Measurements from ENCODE around the gene EXOC3L4.

DNA sequence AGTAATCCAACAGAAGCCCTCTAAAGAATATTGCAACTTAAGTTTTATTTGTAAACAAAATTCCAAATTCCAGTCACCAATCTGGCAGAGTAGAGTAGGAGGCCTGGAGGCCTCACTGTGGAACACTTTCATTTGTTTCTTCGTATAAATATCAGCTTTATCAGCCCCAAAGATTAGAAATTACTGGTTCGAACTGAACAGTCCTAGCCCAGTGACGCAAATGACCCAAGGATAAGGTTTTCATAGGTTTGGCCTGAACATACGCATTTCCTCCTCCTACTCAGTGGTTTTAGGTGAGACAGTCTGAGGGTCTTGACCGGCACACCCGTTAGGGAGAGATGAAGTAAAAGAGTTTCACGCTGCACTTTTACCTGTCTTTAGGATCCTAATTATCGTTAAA is 38.8 kb upstream of the EXOC3L4 start:
- TF ChIP-seq SRF (IDR thresholded peaks at IDR 0.05; ENCODE audit: low read depth, low read length) (no peak), SP2 (IDR thresholded peaks at IDR 0.05; ENCODE audit: low read length) (no peak), POLR2A (IDR thresholded peaks at IDR 0.05; ENCODE audit: control extremely low read depth in 1 of 2, low read depth in 2 of 2, low read length in 2 of 2) (no peak), POLR2AphosphoS5 (IDR thresholded peaks at IDR 0.05; ENCODE audit: low read depth, low read length) (no peak), ATF2 (IDR thresholded peaks at IDR 0.05; ENCODE audit: low read length) (no peak), EP300 (IDR thresholded peaks at IDR 0.05; ENCODE audit: borderline replicate concordance in 1 of 2, low read depth in 2 of 2, low read length in 2 of 2) (no peak), YY1 (IDR thresholded peaks at IDR 0.05; ENCODE audit: low read depth, low read length) (no peak), CBX5 (IDR thresholded peaks at IDR 0.05; ENCODE audit: low read depth, low read length) (no peak), RFX5 (IDR thresholded peaks at IDR 0.05; ENCODE audit: borderline replicate concordance, low read depth, low read length) (no peak), NRF1 (IDR thresholded peaks at IDR 0.05; ENCODE audit: low read depth, low read length) (no peak), RAD21 (IDR thresholded peaks at IDR 0.05 in 1 of 2, conservative IDR thresholded peaks at IDR 0.05 in 1 of 2; ENCODE audit: low read depth in 2 of 2, low read length in 2 of 2) (no peak), RXRA (IDR thresholded peaks at IDR 0.05; ENCODE audit: insufficient read depth, low read depth, low read length) (no peak), TCF12 (IDR thresholded peaks at IDR 0.05; ENCODE audit: low read depth, low read length) (no peak)
- TF ChIP-seq, protein P1, sequence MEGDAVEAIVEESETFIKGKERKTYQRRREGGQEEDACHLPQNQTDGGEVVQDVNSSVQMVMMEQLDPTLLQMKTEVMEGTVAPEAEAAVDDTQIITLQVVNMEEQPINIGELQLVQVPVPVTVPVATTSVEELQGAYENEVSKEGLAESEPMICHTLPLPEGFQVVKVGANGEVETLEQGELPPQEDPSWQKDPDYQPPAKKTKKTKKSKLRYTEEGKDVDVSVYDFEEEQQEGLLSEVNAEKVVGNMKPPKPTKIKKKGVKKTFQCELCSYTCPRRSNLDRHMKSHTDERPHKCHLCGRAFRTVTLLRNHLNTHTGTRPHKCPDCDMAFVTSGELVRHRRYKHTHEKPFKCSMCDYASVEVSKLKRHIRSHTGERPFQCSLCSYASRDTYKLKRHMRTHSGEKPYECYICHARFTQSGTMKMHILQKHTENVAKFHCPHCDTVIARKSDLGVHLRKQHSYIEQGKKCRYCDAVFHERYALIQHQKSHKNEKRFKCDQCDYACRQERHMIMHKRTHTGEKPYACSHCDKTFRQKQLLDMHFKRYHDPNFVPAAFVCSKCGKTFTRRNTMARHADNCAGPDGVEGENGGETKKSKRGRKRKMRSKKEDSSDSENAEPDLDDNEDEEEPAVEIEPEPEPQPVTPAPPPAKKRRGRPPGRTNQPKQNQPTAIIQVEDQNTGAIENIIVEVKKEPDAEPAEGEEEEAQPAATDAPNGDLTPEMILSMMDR (IDR thresholded peaks at IDR 0.05; ENCODE audit: control extremely low read depth in 1 of 3, insufficient read depth in 1 of 3, low read depth in 1 of 3, low read length in 3 of 3): no peak

Data from H1 (cell line).